GM21723 (cell line): Measurements from ENCODE around the gene ACADM.
"Not testable (repeated sequence)": the region's sequence is repeated elsewhere in the genome, so short reads cannot be mapped to it uniquely, and the experiment has no call there.

Experiments used
- ATAC-seq: cut with Tn5 transposase; IDR thresholded peaks from one replicate; pipeline ENCODE4 v1.9.1; 2021; ENCODE audit warnings: mild to moderate bottlenecking, moderate library complexity; ENCODE audit not compliant: unreplicated experiment

ACADM gene

DNA sequence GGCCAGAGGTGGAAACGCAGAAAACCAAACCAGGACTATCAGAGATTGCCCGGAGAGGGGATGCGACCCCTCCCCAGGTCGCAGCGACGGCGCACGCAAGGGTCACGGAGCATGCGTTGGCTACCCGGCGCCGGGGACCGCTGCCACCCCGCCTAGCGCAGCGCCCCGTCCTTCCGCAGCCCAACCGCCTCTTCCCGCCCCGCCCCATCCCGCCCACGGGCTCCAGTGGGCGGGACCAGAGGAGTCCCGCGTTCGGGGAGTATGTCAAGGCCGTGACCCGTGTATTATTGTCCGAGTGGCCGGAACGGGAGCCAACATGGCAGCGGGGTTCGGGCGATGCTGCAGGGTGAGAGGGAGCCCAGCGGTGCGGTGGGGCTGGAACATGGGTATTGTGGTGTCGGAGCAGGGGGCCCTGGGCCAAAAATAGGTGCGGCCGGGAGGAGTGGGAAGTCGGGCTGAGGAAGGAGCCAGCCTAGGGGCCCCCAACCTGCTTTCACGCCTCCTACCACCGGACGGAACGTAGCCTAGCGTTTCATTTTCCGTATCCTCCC is at the start of gene ACADM:
Gene ACADM, plus strand, starts transcription at position 238 of the 551 bp plus-strand sequence. Its CDS starts 79 bp downstream, at position 317.
- peak; percentile 85 for ATAC-seq

DNA sequence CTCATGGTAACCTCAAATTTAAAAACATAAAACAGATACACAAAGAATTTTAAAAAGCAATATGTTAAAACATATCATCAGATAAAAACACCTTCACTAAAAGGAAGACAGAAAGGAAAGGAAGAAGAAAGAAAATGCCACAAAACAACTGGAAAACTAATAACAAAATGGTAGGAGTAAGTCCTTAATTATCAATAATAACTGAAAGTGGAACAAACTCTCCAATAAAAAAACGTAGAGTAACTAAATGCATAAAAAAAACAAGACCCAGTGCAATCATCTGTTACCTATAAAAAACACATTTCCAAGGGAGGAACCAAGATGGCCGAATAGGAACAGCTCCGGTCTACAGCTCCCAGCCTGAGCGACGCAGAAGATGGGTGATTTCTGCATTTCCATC is 47.1 kb upstream of the ACADM start:
- ATAC-seq, result no peak

DNA sequence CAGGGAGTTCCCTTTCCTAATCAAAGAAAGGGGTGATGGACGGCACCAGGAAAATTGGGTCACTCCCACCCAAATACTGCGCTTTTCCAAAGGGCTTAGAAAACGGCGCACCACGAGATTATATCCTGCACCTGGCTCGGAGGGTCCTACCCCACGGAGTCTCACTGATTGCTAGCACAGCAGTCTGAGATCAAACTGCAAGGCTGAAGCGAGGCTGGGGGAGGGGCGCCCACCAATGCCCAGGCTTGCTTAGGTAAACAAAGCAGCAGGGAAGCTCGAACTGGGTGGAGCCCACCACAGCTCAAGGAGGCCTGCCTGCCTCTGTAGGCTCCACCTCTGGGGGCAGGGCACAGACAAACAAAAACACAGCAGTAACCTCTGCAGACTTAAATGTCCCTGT is 46.5 kb upstream of the ACADM start:
- not testable (repeated sequence) for ATAC-seq

DNA sequence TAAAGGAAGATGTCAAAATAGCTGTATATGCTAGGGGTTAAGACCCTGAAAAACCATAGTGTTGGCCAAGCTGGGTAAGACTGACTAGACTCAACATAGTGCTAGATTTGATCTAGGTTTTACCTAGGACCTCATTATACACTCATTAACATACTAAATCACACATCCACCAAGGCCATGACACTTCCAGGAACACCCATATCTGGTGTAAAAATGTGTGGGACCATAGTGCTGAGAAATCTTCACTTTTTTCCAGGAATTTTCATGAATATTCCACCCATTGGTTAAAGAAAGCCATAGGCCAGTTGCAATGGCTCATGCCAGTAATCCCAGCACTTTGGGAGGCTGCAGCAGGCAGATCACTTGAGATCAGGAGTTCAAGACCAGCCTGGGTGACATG is 34.0 kb upstream of the ACADM start:
- ATAC-seq, result no peak

DNA sequence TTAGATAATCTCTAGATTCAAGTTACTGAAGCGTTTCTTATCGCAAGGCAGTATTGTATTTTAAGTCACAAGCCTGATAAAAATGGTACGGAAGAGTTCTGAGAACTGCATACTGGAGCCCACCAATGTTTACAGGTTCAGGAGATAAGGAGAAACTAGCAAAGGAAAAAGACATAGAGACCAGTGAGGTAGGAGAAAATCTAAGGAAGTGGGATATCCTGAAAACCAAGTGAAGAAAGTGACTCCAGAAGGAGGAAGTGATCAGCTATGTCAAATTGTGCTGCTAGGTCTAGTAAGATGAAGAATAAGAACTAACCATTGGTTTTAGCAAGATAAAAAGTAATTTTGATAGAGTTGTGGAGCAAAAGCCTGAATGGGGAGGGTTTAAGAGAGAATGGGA is 31.0 kb upstream of the ACADM start:
- ATAC-seq, result no peak

DNA sequence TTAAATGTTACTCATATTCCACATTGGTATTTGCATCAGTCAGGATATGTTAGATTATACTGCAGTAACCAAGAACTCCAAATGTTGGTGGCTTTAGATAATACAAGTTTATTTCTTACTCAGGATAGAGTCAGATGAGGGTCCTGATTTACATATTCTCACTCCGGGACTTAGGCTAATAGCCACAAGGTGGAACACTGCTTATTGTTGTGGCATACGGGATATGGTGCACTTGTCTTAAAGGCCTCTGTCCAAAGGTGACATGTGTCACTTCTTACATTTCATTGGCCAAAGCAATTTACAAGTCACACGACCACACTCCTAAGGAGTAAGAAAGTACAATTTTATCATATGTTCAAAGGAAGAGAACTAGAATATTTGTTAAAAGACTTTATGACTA is 28.5 kb upstream of the ACADM start:
- no peak for ATAC-seq

DNA sequence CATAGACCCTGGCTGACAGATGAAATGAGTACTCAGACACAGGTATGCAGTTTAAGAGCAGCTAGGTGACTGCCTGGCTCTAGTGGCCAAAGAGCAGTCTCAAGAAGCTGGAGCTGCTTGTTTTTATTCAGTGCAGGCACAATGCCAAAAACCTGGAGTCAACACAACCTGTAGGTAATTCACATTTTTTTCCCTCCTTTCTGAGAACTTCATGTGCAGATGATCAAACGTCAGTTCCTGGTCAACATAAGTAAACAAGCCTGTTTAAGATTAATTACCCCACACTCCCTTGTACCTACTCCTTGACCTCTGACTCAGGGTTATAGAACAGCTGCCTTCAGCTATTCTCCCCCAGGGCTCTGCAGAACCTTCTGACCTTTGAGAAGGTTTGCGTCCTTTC is 17.3 kb upstream of the ACADM start:
- ATAC-seq, result no peak

DNA sequence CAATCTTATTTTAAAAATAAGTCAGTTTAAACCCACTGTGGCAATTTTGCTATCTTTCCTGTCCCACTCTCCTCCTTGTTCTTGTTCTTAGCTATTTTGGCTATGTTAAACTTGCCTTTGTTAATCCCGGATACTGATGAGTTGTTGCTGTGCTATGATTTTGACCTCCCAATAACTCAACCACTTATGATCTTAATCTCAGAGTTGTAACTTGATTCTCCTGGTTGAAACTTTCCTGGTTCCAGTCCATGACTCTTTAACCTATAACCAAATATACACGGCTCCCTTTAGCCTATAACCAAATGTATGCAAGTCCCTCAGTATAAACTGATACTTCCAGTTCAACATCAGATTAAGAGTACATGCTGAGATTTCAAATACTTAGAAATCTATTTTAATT is 15.6 kb upstream of the ACADM start:
- no peak for ATAC-seq

DNA sequence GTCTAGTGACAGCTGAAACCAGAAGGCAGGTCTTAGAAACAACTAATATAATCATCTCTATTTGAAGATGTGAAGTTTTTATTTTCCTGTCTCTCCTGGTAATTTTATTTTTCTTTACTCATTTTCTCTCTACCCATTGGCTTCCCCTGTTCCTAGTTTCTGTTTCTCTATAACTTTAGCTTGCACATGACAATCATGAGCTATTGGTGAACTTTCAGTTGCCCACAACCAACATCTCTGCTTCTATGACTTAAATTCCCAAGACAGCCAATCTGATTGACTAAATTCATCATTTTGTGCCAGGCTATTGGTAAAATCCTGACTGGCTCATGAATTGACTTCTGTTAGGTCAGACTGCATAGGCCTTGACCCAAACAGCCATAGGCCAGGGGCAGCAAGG is 13.7 kb upstream of the ACADM start:
- ATAC-seq, result no peak

DNA sequence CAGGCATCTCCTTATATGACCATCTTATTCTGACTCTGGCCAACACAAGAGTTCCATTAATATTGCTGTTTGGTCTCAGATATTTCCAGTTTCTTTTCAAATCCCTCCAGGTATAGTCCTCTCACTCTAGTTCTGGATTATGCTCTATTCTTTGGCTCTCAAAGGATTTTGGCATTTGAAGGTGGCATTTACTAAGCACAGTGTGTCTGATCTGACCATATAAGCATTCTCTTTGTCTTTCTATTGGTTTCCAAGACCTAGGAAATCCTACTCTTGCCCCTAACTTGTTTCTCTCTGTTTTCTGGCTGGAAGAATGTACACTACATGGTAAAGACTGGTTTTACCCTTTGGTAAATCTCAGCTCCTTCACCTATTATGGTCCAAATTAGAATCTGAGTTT is 12.7 kb upstream of the ACADM start:
- ATAC-seq, result no peak

DNA sequence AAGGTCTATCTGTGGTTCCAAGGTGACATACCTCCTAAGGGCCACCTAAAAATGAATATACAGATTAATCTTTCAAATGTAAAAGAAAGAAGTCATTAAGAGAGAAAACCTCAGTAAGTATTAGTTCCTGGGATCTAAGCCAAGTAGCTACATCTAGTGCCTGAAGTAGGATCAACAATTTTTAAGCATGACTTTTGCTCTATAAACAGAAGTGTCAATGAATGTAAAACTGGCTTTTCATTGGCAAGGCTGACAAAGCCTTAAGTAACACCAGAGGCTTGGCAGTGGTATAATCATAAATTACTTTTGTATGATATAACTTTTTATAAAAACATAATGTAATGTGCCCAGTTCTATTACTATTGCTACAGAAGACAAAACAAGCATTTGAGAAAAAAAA is 12.2 kb upstream of the ACADM start:
- no peak for ATAC-seq

DNA sequence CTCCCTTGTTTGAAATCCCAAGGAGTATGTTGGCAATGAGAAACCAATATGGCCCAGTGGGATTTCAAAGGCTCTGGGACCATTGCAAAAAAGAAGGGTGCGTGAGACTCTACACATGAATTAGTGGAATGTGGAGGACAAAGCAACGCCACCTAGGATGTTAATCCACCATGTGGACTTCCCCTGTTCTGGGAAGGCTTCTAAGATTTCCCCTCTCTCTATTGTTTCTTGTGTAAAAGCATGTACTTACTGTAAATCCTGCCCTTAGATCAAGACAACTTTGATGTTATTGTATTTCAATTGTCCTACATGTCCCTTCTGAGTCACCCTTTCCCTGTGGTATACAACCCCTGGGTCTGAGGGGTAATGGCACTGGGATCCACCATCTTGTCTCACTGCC is 4.7 kb upstream of the ACADM start:
- no peak for ATAC-seq

DNA sequence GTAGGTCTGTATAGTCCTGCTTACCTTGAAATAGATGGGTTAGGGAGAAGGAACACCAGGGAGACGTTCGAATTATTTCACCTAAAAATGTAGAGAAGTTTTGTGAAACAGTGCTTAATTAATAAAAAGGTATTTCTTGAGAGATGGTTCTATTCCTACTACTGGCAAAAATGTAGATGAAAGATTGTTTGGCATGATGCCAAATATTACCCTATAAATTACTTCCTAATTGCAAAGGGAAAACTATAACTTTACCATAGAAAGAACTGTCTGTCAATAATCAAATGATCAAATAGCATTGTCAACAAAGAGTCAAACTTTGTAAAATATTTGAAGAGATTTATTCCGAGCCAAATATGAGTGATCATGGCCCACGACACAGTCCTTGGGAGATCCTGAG is 4.2 kb upstream of the ACADM start:
- ATAC-seq, result no peak

DNA sequence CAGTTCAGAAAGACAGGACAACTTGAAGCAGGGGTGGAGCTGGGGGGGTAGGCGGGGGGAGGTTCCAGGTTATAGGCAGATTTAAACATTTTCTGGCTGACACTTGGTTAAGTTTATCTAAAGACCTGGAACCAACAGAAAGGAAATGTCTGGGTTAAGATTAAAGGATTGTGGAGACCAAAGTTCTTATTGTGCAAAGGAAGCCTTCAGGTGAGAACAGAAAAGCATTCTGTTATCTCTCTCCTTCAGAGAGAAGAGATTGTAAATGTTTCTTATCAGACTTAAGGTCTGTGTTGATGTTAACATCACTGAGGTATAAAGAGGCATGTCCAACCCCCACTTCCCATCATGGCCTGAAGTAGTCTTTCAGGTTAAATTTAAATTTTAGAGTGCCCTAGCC is 3.7 kb upstream of the ACADM start:
- no peak for ATAC-seq

DNA sequence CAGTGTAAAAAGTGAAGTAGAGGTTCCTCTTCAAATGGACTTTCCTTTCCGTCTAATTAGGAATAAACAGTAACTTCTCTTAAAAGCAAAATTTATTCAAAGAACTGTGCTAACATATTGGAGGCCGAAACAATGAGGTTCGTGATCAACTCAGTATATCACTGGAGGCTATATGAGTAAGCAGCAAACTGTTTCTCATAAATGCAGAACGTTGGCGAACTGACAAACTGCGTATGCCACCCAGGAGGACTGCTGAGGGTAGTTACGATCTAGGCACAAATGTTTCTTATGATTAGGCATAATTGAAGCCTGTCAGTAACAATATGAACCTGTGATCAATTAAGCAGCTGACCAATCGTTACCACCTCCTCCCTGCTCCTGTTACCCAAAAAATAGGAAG is 2.3 kb upstream of the ACADM start:
- ATAC-seq, result not testable (repeated sequence)

DNA sequence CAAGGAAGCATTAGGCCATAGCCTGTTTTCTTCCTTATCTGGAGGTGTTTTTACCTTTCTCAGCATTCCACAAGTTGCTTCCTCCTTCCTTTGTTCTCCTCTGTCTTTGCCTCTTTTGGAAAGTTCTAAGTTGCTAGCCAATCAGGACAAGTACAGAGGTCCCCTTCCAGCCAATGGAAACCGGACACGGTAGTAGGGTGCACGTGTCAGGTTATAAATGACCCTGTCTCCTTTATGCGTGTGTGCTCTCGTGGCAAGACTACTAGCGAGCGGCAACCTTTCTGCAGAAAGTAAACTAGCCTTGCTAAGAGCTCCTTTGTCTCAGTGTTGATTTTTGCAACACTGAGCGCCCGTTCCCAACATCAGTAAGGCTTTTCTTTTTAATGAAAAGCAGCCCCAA is 1.5 kb upstream of the ACADM start:
- no peak for ATAC-seq

DNA sequence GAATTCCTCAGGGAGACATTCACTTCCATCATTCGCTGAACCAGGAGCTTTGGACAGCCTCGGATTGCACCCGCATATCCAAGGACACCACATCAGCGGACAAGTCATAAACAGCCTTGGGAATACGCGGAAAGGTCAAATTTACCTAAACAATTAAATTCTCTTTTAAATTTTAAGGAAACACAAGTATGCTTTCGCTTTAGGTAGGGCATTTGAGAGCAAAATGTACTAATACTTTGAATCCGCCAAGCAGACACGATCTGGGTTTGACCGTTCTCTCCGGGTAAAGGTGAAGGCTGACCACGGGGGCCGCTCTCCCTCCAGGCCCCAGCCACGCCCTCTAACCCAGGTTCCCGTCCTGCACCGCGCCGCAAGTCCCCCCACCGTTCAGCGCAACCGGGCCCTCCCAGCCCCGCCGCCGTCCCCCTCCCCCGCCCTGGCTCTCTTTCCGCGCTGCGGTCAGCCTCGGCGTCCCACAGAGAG is 479 bp upstream of the ACADM start:
- ATAC-seq, result peak; percentile 76

DNA sequence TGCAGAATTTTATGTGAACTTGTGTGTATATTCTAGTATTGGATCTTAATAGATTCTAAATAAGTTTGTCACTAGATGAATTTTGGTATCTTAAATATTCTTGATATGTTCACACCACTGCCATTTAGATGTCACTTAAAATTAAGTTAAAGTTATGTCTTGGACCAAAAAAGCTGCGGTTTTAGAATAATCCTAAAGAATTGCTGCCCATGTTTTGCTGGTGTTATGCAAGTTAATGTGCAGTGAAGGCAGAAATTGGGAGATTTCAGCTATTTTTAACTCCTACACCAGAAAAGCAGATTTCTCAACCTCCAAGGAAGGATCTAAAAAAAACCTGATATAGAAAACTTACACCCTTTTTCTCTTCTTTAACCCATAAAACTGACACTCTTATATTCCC is 757 bp downstream of the ACADM start:
- ATAC-seq, result no peak

DNA sequence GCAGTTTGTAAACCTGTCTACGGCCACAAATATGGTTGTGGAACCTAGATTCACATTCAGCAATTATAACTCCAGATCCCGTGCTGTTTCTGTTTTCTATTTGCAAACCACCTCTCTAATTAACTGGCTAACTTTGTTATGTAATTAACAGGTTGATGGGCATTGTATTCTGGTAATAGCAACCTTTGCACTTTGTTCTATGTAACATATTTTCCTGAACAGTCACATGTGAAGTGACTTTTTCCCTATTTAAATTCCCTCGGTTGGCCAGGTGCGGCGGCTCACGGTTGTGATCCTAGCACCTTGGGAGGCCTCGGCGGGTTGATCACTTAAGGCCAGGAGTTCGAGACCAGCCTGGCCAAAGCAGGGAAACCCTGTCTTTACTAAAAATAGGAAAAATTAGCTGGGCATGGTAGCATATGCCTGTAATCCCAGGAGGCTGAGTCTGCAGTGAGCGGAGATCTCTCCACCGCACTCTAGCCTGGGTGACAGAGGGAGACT is 1.4 kb downstream of the ACADM start:
- no peak for ATAC-seq

DNA sequence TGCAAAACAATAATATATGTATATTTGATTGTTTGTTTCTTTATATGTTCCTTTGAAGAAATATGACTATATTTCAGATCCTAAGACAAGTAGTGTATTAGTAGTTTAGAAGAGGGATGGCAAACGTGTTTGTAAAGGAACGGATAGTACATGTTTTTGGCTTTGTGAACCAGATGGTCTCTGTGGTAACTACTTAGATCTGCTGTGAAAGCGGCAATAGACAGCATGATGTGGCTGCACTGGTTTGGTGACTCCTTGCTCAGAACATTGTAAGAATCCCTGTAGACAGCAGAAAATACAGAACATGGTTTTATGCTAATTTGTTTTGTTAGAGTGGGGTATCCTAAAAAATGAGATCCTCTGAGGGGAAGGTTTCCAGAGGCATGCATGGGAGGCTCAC is 3.1 kb downstream of the ACADM start:
- peak; percentile 35 for ATAC-seq

DNA sequence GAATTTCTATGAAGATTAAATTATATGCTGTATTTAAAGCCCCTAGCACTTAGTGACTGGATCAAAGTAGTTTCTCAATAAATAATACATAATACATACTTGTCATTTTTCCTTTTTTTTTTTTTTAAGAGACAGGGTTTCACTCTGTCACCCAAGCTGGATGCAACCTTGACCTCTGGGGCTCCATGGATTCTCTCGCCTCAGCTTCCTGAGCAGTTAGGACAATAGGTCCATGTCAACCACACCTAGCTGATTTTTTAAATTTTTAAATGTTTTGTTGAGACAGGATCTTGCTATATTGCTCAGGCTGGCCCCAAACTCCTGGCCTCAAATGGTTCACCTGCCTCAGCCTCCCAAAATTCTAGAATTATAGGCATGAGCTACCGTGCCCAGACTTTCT is 5.9 kb downstream of the ACADM start:
- ATAC-seq, result no peak

DNA sequence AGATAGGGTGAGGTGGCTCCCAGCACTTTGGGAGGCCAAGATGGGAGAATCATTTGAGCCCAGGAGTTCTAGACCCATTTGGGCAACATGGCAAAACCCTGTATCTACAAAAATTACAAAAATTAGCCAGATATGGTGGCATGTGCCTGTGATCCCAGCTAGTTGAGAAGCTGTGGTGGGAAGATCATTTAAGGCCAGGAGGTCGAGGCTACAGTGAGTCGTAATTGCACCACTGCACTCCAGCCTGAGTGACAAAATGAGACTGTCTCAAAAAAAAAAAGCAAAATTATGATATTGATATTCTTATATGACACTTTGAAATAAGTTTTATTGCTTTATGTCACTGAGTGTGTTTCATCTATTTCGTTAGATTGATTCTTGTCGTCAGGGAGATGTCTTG is 7.4 kb downstream of the ACADM start:
- ATAC-seq, result no peak

DNA sequence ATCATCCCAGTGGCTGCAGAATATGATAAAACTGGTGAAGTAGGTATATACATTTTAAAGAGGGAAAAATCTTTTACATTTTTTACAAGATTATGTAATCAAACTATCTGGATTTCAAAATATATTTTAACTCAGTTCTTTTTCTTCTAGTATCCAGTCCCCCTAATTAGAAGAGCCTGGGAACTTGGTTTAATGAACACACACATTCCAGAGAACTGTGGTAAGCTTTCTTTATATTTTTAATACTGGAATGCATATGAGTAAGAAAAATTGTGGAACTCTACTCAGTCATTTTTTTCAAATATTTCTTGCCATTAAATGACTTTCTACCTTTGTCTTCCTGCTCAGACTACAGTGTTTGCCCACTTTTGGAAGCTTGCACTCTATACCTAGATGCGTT is 8.2 kb downstream of the ACADM start:
- no peak for ATAC-seq
